LoVo (cell line): ENCODE results near the gene TMEM184A.

Experiments used
- DNase-seq: peaks from one replicate; pipeline ENCODE4 v3.0.0-alpha.2; 2016; ENCODE audit warnings: low spot score

The TMEM184A gene

DNA sequence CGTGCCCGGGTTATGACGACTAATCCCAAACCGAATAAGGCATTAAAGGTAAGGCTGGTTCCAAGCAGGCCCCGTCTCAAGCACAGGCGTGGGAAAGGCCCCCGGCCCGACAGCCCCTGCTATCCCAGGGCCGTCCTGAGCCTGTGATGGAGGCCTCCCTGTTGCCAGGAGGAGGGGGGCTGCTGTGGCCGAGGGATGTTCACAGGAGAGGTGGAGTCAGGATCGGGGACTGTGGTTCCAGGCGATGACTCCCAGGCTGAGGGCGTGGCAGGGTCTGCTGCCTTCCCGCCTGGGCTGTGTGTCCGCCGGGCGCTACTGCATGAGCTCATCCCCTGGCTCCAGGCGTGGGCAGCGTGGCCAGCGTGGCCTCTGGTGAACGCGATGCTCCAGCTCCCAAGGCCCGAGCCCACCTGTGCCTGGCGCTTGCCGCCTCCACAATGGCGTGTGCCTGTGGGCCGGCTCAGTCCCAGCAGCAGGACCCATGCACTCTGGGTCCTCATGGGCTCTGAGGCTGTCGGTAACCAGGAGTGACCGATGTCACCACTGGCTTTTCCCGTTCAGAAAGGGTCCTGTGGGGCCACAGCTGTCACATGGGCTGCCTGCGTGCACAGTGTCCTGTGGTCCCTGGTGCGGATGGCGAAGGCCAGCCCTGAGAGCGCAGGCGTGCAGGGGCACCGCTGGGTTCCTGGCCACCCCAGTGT lies 16.7 kb downstream of the TMEM184A start:
- no peak for DNase-seq

DNA sequence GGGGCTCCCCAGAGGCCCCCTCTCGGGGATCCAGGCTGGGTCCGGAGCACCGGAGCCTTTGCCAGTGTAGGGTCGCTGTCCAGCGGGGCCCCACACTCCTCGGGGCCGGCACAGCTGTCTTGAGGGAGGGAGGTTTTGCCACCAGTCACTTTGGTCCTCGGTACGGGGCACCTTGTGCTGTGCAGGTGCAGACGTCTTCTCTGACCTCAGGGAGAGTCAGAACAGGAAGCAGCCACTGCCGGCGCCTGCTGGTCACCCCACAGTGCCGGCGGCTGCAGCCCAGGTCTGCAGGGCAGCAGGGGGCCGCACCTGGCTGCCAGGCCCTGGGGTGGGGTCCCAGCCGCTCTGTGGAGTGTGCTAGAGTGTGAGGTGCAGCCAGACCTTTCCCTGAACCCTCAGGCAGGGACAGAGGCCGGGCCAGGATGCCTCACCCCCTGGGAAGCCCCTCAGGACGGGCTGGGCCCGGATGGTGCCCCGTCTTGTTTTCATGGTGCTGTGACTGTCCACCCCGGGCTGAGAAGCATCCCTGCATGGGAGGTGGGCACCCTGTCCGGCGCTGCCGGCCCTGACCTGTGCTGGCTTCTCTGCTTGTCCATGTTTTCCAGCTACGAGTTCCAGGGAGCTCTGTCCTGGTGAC lies 17.3 kb downstream of the TMEM184A start:
- DNase-seq = no peak

DNA sequence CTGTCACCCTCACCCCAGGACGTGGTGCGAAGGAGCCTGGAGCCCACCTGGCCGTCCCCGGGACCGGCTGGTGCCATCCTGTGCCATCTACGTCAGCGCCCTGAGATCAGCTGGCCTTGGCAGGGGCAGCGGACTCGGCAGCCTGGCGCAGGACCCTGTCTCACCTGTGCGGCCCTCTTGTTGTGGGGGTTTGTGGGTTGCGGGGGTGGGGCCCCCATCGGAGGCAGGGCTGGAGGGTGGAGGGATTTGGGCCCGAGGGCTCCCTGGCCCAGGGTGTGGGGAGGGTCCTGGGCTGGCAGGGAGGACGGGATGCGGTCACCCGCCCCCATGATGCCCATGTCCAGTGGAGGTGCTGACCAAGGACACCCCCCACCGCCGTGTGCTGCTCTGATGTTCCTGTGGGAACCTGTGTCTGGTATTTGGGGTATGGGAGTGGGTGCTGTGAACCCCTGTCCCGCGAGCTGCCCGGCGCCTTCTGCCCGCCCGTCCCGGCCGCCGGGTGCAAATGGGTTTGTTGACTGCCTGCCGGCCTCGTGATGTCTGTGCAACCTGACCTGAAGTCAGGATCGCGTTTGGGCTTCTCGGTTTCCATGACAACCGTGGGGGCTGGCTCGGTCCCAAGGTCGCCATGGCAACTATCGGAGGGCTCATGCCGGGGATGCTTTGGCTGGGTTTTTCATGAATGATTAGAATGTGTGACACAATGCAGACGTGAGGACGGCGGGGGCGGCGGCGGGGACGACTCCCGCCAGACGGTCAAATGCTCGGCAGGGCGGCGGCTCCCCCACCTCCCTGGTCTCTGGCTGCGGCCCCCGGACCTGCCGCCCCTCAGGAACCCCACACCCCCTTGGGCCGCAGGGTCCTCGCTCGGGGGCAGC lies 18.2 kb downstream of the TMEM184A start:
- no peak for DNase-seq

DNA sequence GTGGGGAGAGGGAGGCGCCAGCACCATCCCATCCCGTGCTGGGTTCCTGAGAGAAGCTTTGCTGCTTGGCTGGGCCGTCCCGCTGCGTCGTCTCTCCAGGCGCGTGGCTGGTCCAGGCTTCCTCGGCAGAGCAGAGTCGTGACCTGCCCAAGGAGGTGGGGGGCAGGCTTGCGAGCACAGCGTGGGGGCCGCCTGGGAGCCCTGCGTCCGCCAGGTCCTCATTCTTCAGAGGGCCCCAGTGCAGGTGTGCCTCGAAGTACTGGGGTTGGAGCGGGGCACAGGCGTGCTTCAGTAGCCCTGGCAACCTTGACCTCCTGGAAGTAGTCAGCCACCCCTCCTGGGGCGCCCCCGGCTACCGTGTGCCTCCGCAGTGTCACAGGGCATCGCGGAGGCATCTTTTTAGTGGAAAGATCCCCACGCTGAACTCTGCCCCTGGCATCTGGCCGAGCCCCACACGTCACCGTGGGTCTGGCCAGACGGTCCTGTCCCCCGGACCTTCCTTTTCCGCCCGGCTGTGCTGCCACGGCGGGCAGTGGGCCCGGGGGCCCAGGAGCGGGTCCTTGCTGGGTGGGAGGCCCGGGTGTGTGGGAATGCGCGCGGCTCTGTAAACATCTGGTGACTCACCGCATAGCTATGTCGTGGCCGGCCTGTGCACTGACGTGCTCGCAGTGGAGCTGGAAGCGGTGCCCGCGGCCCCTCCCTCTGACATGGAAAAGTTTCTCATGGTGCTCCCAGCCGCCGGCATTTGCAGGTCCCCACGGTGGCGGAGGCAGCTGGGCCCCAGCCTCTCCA lies 19.1 kb downstream of the TMEM184A start:
- DNase-seq = peak; percentile 99

DNA sequence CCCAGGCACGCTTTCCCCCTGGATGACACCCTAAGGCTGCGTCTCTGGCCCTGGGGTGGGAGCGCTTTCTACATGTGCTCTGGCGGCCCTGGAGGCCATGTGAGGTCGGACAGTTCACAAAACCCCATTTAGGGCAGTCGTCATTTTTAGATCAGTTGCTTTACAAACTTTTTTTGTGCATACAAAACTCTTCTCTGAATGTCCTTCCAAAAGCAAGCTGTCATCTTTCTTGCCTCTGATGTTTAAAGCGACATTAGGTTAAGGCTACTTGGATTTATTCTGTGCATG lies 19.6 kb downstream of the TMEM184A start:
- no peak for DNase-seq

DNA sequence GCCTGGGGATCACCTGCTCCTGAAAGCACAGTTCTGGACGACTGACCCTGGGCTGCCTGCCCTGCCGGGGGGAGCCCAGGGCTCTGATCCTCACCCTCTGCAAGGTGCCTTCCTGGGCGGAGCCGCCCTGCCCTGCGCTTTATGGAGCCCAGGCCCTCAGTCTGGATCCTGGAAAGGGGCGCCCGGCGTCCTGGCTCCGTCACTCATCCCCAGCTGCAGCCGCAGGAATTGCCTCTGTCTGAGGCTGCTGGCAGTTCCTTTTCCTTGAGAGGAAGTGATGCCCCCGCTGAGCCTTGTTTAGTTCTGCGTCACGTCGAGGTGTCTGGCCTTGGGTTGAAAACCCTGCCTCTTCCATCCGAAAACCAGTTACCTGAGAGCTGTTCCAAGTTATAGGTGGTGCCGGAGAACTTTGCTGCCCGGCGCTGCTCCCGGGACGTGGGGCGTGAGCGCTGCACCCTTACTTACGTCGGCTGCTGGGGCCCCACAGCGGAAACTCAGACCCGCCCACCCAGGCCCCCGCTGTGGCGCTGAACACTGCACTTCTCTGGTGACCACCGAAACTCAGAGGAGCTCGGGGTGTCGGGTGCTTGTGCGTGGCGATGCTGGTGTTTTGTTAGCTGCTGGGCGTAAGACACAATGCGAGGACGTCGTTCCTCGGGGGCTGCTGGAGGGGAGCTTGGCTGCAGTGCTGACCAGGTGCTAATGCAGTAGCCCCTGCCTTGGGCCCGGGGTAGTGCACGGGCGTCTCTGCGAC lies 20.1 kb downstream of the TMEM184A start:
- no peak for DNase-seq

DNA sequence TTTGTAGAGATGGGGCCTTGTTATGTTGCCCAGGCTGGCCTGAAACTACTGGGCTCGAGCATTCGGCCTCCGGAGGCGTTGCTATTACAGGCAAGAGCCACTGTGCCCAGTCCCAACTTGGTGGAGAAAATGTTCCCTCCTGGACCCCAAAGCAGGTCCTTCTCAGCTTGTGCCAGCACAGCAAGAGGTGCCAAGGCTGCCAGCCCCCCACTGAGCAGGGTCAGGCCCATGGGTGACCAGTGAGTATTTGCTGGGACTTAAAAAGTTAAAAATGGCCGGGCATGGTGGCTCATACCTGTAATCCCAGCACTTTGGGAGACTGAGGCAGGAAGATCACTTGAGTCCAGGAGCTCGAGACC lies 20.9 kb downstream of the TMEM184A start:
- DNase-seq = no peak

DNA sequence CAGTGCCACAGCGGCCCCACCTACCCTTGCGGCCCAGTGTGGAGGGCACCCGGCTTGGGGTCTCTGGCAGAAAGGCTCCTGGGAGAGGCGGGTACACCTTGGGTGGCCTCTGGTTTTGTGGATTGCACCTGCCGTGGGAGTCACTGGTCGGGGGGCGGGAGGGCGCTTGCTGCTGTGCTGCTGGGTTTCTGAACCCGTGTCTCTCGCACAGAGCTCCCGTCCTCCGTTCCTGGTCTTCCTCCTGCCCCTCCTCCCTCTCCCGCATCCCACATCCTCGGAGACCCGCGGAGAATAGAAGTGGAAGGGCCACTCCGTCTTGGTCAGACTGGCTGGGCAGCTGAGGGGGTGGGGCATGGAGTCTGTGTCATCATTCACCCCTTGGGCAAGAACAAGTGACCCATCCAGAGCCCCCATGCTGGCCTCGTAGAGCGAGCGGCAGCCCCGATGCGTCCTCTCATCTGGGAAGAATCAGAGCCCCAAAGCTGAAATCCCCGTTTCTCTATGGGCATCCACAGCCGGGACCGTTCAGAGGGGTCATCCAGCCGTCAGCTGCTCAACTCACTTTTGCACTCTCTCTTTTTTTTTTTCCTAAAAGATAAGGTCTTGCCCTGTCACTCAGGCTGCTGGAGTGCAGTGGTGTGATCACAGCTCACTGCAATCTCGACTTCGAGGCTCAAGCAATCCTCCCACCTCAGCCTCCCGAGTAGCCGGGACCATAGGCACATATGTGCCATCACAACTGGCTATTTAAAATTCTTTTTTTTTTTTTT lies 21.5 kb downstream of the TMEM184A start:
- no peak for DNase-seq

DNA sequence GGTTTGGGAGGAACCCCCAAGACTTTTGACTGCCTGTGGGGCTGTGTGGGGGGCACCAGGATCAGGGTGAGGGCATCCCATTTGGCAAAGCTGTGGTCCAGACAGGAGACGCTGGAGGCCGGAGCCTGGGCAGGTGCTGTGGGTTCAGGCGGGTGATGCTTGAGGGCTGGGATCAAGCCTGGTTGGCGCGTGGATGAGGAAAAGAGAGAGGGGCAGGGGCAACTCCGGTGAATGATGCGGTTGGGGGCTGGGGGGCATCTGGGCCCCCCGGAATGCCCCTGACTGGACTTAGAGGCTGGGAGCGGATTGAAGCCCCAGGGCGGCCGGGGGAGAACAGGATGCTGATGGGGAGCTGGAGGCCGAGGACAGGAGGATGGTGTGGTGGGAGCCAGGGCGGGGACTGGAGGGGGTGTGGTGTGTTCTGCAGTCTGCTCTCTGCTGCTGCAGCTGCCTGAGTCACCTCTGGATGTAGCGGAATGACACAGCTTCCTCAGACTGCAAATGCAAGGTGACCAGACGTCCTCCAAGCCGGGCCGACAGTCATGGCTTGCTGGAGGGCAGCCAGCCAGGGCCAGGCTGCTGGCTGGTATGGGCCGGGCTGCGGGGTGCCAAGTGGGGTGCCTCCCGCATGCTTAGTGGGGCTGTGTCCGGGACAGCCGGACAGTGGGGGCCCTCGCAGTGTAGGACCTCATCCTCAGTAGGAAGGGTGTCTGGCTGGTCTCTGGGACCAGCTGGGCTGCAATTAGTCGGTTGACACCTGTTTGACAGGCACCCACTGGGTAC lies 22.3 kb downstream of the TMEM184A start:
- DNase-seq = peak; percentile 67

DNA sequence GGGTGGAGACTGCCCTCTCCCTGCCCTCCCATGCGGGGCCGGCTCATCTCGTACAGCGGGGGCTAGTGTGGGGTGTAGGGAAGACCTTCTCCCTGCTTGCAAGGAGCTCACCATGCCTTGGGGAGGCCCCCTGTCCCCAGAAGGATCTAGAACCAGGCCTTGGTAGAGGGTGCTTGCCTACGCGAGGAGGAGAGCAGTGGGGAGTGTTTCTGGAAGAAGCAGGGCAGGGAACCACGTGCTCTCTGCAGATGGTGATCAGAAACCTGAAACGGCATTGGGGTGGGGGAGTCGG lies 22.8 kb downstream of the TMEM184A start:
- no peak for DNase-seq

DNA sequence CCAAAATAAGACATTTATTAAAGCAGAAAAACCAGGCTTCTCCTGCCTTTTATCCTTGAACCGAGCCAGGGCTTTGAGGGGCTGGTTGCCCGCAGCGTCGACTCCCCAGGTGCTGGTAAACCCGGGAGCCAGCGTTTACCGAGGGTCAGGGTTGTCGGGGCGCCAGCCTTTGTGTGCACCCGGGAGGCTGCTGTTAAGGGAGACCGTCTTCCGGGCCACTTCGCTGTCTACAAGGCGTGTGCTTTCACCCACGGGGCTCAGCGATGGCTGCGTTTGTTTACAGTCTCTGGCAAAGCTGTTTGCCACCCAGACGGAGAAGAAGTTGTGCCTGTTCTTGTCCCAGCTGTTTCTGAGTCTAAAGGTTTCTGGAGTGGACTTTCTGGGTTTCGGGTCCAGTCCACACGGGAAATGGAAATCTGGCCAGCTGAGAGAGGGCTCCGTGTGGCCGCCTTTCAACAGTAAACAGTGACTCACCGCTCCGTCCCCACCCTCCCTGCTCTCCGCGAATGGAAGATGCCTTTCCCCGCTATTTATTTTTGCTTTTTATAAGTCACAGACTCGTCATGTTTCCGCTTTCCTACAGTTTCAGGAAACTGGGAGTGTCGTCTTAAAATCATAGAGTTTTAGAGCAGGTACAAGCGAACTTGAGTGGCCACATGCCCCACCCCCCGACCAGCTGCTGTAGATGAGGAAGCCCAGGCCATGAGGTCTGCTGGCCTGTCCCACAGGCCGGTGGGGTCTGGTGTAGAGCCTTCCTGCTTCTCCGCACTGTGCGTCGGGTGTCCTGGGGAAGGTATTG lies 23.4 kb downstream of the TMEM184A start:
- DNase-seq = peak; percentile 98

DNA sequence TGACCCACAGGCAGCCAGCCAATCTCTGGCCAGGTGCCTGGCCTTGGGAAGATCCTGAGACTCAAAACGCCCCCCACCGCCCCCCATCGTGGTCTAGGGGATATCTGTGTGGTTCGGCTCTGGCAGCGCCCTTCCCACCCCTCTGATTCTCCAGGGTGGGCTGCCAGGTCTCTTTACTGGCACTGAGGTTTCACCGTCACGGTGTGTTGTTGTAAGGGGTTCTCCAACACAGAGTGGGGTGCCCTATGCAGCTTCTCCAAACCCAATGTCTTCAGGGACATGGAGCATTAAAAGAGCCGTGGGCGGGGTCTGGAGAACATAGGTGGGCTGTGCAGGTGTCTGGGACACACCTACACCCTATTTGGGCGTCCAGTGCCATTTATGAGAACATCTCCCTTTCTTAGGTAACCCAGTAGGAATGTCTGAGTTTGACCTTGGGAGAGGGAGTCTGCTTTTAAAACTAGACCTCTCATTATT lies 24.0 kb downstream of the TMEM184A start:
- DNase-seq = peak; percentile 37

DNA sequence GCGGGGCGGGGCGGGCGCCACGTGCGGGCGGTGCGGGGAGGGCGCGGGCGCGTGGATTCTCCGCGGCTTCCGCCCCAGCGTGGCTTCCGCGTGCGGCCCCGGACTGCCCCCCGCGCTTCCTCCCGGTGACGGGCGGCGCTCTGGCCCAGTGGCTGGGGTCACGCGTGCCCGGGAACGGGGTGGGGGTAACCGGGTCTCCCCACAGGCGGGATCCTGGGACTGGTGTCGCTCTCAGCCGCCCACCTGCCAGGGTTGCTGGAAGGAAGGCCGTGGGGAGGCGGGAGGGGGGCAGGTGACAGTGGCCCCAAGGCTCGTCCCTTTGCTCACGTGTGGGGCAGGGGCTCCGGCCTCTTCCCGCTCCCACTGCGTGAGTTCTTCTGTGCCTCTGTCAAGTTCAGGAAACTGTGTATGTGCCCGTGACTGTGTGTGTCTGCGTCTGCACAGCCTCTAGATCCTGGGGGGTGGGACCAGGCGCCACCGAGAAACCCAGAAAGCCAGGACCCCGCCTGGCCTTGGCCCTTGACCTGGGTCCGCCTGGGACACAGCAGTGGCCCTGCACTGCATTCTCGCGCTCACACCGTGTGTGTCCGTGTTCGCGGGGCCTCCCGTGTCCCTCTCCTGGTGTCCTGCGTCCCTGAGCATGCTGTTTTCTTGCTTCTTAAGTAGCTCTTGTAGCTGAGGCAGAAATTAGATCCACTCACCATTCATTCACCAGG lies 24.6 kb downstream of the TMEM184A start:
- peak; percentile 37 for DNase-seq

DNA sequence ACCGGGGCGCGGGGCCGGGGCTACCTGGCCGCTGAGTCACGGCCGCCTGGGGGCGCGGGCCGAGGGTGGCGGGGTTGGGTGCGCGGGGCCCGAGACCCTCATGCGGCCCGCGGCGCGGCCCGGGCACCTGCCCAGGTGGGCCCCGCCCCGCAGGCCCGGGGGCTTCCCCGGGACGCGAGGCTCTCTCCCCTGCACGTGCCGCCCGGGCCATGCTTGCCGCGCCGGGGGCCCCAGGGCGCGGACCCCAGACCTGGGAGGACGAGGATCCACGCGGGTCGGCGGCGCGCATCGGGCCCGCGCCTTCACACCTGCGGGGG lies 25.1 kb downstream of the TMEM184A start:
- DNase-seq = no peak

DNA sequence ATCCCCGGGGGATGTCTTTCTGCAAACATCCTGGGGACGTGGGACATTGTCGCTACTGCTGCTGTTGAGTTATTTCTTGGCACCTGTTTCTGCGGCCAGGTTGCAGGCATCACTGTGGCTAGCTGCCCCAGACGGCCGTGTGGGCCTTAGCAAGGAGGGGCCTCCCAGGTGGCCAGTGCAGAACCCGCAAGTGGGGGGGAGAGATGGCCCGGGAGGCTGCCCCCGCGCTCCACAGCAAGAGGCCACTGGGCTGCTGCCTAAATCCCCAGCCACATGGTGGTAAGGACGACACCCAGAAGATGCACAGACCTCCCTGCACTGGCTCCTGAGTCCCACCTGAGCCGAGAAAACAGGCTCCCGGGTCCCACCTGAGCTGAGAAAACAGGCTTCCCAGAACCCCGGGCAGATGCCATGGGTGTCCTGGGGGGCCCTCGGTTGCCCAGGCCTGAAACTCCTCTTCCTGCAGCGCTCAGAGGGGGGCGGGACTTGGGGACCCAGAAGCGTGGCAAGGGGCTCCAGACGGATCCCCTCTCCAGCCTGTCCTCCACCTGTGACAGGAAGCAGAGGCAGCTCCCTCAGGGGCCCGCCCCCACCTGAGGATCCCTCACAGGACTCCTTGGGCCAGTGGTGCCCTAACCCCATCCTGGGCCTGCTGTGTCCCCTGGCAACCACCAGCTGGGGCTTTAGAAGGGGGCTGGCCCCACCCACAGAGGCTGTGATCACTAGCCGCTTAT lies 26.5 kb downstream of the TMEM184A start:
- no peak for DNase-seq

DNA sequence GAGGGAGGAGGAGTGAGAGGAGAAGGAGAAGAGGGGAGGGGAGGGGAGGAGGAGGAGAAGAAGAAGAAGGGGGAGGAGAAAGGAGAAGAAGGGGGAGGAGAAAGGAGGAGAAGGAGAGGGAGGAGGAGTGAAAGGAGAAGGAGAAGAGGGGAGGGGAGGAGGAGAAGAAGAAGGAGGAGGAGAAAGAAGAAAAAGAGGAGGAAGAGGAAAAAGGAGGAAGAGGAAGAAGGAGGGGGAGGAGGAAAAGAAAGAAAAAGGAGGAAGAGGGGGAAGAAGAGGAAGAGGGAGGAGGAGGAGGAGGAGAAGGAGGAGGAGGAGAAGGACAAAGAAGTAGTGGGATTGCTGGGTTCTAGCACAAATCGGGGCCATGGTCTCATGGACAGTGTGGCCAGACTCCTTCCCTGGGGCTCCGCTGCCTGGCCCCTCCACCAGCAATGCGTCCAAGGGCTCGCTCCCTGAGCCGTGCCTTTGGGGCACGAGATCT lies 29.7 kb downstream of the TMEM184A start:
- no peak for DNase-seq

DNA sequence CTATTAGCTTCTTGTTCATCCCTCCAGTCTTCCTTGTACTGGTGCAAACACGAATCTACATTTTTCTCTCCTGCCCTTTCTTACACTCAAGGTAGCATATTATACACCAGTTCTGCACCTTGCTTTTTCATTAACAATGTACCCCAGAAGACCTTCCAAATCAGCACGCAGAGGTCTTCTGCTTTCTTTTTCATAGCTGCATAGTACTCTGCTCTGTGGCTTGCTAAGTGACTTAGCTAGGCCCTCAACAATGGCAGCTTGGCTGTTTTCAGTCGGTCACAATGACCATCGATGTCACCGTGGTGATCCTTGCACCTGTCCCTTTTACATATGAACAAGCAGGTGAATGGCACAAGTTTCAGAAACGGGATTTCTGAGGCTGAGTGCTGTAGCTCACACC lies 30.6 kb downstream of the TMEM184A start:
- no peak for DNase-seq

DNA sequence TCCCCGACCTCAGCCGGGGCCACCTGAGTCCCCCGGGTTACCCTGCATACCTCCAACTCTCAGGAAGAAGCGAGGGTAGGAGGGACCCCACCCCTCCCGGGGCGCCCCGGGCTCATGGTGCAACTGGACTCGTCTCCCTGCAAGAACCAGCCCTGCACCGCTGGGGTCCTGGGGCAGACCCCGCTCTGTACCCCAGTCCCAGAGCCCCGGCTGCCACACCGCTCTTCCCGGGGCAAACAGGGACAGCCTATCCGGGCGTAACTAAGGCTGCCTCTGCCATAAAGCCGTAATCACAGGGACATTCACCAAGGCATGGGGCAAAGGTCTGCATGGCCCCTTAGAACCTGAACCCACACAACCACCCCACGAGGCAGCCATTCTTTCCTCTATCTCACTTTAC lies 32.2 kb downstream of the TMEM184A start:
- no peak for DNase-seq
